Omental fat pad (tissue), 4 donors: ENCODE measurements around the gene RSKR. TPM values are rescaled to one million over a fixed set of nuclear protein-coding genes. Genes with fewer than 3 reads are reported as not detected.

Experiments
- ATAC-seq: fragments of 150-250 bp; one replicate; pipeline ENCODE4 v1.9.1; 2016; ENCODE audit warnings: mild to moderate bottlenecking, moderate library complexity; ENCODE audit not compliant: low FRiP score
- DNase-seq: peaks from one replicate; pipeline ENCODE4 v3.0.0-alpha.2; 2019; ENCODE audit warnings: low spot score
- total RNA-seq, 4 donors: library from RNA; depleted of rRNA; stranded (reverse); fragments of >200 nt; gene quantifications; one replicate each; pipeline ENCODE4 v1.1.0, GENCODE V29; 2016
- TF ChIP-seq, protein P1 (sequence below), 3 donors: fragments of 450-650 bp; IDR thresholded peaks; one replicate each; pipeline ENCODE4 v1.5.1; 2016 to 2017; ENCODE audit warnings: antibody characterized with exemption in 3 of 3, mild to moderate bottlenecking in 3 of 3, moderate library complexity in 2 of 3

The RSKR gene
- total RNA-seq, 4 donors from 2014 or later = 3.6 to 10.6 (median 8.0) TPM

DNA sequence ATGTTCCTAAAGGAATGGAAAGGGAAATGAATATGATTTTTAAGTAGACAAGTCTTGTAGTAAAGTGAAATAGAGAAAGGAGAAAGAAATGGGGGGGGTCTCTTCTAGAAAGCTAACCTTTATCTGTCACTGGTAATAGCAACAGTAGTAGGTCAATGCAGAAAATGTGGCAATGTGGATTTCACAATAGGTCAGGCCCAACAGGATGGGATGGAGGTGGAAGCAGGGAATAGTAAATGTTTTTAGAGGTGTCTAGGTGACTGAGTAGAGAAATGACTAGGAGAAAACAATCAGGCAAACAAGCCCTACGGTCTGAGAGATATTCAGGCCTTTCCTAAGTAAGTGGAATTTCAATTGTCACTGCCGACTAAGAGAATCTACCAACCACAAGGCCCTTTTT is 6.0 kb upstream of the RSKR start:
- TF ChIP-seq, protein P1, sequence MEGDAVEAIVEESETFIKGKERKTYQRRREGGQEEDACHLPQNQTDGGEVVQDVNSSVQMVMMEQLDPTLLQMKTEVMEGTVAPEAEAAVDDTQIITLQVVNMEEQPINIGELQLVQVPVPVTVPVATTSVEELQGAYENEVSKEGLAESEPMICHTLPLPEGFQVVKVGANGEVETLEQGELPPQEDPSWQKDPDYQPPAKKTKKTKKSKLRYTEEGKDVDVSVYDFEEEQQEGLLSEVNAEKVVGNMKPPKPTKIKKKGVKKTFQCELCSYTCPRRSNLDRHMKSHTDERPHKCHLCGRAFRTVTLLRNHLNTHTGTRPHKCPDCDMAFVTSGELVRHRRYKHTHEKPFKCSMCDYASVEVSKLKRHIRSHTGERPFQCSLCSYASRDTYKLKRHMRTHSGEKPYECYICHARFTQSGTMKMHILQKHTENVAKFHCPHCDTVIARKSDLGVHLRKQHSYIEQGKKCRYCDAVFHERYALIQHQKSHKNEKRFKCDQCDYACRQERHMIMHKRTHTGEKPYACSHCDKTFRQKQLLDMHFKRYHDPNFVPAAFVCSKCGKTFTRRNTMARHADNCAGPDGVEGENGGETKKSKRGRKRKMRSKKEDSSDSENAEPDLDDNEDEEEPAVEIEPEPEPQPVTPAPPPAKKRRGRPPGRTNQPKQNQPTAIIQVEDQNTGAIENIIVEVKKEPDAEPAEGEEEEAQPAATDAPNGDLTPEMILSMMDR (IDR thresholded peaks at IDR 0.05) = no peak
- ATAC-seq (no peak), DNase-seq (no peak)

DNA sequence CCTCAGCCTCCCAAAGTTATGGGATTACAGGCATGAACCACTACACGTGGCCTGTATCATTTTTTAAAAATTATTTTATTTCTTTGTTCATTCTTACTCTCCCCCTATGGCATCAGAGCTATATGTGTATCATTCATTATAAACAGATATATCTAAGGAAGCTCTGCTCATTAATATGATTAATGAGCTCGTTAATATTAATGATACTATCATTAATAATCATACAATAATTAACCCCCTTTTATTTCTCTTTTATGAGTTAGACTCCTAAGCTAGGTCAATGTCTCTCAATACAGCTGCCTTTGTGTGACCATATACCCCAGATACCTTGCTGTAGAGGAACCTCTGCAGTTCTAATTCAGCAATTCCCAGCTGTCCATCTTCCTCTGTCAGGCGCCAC is 4.5 kb upstream of the RSKR start:
- TF ChIP-seq, protein P1 (IDR thresholded peaks at IDR 0.05) = no peak
- DNase-seq (no peak), ATAC-seq (no peak)

DNA sequence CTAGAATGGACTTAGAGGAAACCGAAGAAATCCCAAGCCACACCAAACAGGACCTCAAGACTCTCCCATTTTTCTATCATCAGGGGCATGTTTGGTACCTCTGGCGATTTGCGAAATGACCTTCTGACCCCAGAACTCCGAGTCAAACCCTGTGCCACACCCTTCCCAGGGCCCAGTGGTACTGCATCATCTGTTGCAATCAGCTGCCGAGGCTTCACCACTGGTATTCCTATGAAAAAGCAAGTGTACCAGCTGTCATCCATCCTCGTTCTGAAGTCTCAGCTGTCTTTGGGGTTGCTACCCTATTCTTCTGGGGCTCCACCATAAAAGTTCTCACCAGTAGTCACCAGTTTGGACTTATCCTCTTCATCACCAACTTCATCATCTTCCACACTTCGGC is 2.3 kb upstream of the RSKR start:
- TF ChIP-seq, protein P1 (IDR thresholded peaks at IDR 0.05) = no peak

DNA sequence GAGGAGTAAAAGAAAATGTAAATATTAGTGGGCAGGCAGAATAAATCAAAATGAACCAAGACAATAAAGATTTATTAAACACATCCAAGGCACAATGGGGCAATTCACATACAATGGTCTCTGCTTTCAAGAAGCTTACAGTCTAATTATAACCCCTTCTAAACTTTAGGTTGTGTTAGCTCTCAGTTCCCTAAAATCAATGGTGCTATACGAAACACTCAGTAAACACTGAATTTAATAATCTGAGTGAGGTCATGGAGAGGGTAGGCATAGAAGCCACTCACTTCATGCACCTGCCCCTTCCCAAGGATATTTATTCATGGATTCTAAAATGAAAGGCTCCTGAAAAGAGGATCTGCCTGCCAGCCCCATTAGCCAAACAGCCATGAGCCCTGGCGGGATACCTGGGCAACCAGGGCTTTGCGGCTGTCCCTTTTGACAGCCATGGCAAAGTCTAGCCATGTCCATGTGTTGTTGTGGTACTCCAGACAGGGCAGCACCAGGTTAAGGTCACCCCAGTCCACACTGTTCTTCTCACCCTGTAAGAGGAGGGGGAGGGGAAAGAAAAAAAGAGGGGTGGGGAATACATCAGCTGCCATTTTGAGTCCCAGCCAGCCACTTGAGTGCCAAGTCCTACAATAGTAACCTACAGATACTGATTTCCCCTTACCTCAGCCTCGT is 1.4 kb upstream of the RSKR start:
- TF ChIP-seq, protein P1 (IDR thresholded peaks at IDR 0.05) = no peak
- ATAC-seq = no peak
- no peak for DNase-seq

More for the DNA sequence above, 2.3 kb upstream of the RSKR start:
- ATAC-seq = no peak
- no peak for DNase-seq

DNA sequence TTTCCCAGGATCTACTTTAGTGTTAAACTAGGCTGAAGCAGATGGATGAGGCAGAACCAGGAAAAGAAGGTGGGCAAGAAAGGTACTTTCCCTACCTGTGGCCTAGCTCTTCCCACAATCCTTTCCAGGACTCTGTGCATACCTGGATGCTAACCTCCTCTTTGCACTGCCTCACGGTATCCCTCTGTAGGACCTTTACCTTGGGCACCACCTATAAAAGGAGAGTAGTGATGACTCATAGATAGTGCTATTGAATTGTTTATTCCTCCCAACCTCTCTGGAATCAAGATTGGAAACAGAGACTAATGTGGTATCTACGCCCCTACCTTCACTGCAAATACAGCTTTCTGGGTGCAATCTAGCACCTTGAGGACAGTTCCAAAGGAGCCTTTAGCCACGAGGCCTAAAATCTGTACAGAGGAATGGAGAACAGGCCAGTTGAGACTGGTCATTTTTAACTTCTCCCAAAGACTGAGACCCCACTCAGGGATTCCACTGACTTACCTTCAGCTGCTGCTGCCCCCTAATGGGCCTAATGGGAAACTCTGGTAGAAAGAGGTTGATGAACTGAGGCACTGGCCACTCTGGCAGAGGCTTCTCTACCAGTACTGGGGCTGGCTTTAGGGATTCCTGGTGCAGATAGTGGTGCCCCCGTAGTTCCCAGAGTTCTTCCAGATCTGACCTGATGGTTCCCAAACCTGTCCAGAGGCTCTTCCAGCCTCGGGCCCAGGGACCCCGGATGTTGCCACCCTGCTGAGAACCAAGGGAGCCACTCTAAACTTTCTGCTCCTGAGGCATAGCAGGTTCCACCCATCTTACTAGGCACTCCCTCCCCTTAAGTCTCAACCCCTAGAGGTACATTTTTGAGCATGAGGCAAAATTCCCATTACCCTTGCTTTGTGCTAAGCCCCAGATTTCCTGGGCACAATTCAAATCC is 781 bp downstream of the RSKR start:
- ATAC-seq (no peak), DNase-seq (no peak)
- TF ChIP-seq, protein P1 (IDR thresholded peaks at IDR 0.05) = no peak

DNA sequence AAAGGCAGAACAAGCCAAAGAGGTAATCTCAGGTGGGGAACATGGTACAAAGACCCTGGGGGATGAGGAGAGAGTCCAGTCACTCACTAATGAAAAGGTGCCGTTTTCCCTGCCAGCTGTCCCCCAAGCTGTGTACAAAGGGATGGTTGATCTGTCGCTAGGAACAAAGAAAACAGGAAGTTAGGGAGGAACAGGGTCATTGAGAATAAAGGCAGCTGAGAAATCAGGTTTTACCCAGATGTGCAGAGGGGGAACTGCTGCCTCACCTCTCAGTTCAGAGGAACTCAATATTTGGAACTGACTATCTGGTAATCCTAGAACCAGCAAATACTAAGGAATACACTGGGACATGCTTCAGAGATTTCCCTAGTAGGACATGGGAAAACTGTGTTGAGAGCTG is 1.5 kb downstream of the RSKR start:
- TF ChIP-seq, protein P1 (IDR thresholded peaks at IDR 0.05) = no peak
- DNase-seq (no peak), ATAC-seq (no peak)
